Gastrocnemius medialis (tissue), 4 donors: ENCODE measurements around the gene DHRSX. TPM values are rescaled to one million over a fixed set of nuclear protein-coding genes. Genes with fewer than 3 reads are reported as not detected.
A peak's percentile ranks its signal among the peaks of the same experiment; 100 is the strongest.

Experiments used
- ATAC-seq, 2 donors: fragments of 150-250 bp; one replicate each; pipeline ENCODE4 v1.9.1; 2016
- DNase-seq, 2 donors: peaks; one replicate each; pipeline ENCODE4 v3.0.0-alpha.2; 2019
- H3K27ac ChIP-seq, 4 donors: fragments of 200-600 bp; sonication (generic); 1 replicate in 1 of 4; 2 replicates in 3 of 4; pipeline ENCODE4 v1.5.1; 2016 to 2018; ENCODE audit warnings: mild to moderate bottlenecking in 2 of 4, moderate library complexity in 1 of 4
- H3K27me3 ChIP-seq, 3 donors: fragments of 200-600 bp; sonication (generic) in 2 of 3; 1 replicate in 1 of 3; 2 replicates in 2 of 3; pipeline versions ENCODE4 v1.5.1 to v1.6.0; 2016 to 2019; ENCODE audit warnings: mild to moderate bottlenecking in 1 of 3, moderate library complexity in 1 of 3
- H3K36me3 ChIP-seq, 2 donors: fragments of 200-600 bp; sonication (generic) in 1 of 2; one replicate each; pipeline ENCODE4 v1.5.1; 2017 to 2018
- H3K4me1 ChIP-seq, 2 donors: fragments of 200-600 bp; sonication (generic) in 1 of 2; one replicate each; pipeline ENCODE4 v1.5.1; 2016 to 2017; ENCODE audit warnings: mild to moderate bottlenecking in 2 of 2
- H3K4me3 ChIP-seq, 4 donors: fragments of 200-600 bp; sonication (generic) in 3 of 4; 1 replicate in 1 of 4; 2 replicates in 3 of 4; pipeline ENCODE4 v1.5.1; 2016 to 2019; ENCODE audit warnings: mild to moderate bottlenecking in 2 of 4
- H3K9me3 ChIP-seq, 3 donors: fragments of 200-600 bp; sonication (generic) in 2 of 3; 1 replicate in 1 of 3; 2 replicates in 2 of 3; pipeline ENCODE4 v1.5.1; 2016 to 2019
- POLR2A ChIP-seq, 2 donors: fragments of 450-650 bp; IDR thresholded peaks; one replicate each; pipeline ENCODE4 v1.6.1; 2017; ENCODE audit warnings: antibody characterized with exemption in 2 of 2, mild to moderate bottlenecking in 2 of 2, moderate library complexity in 2 of 2
- in situ Hi-C, 4 donors: fragments of 200-750 bp; cut with MboI; loops; one replicate each; pipeline versions ENCODE4 v1.15.0 to v1.8.0; 2017; ENCODE audit warnings: low sequenced_read_pairs in 4 of 4
- intact Hi-C: fragments of 100-400 bp; cut with DNase I; formaldehyde crosslinking; loops from one replicate; pipeline ENCODE4 v1.15.1; 2023; ENCODE audit warnings: low total_unique reads
- total RNA-seq, 4 donors: library from RNA; depleted of rRNA; stranded (reverse); fragments of >200 nt; gene quantifications; one replicate each; pipeline versions ENCODE4 v1.1.0 to v1.2.3, GENCODE V29; 2016
- TF ChIP-seq, protein P1 (sequence below), 5 experiments: fragments of 450-650 bp in 3 of 5; fragments of 200-600 bp in 2 of 5; sonication (generic) in 2 of 5; IDR thresholded peaks in 4 of 5; conservative IDR thresholded peaks in 1 of 5; 1 replicate in 4 of 5; 2 replicates in 1 of 5; pipeline ENCODE4 v1.5.1; 2016 to 2019; ENCODE audit warnings: antibody characterized with exemption in 5 of 5, mild to moderate bottlenecking in 3 of 5, moderate library complexity in 3 of 5

Gene DHRSX
- total RNA-seq, 4 donors from 2014 or later: 9.8 to 31.1 (median 13.6) TPM

- H3K27me3 ChIP-seq: no peaks in the 10 kb centered on the region
- peak in 1 of 2 donors; percentile 18 for ATAC-seq
- intact Hi-C loops: no loop called here
- H3K27ac ChIP-seq: no peak overlapping the region
- H3K9me3 ChIP-seq: no peaks in the 10 kb centered on the region
- no peaks in the 10 kb centered on the region for H3K36me3 ChIP-seq
- no peak for TF ChIP-seq POLR2A (IDR thresholded peaks at IDR 0.05)
- TF ChIP-seq, protein P1, sequence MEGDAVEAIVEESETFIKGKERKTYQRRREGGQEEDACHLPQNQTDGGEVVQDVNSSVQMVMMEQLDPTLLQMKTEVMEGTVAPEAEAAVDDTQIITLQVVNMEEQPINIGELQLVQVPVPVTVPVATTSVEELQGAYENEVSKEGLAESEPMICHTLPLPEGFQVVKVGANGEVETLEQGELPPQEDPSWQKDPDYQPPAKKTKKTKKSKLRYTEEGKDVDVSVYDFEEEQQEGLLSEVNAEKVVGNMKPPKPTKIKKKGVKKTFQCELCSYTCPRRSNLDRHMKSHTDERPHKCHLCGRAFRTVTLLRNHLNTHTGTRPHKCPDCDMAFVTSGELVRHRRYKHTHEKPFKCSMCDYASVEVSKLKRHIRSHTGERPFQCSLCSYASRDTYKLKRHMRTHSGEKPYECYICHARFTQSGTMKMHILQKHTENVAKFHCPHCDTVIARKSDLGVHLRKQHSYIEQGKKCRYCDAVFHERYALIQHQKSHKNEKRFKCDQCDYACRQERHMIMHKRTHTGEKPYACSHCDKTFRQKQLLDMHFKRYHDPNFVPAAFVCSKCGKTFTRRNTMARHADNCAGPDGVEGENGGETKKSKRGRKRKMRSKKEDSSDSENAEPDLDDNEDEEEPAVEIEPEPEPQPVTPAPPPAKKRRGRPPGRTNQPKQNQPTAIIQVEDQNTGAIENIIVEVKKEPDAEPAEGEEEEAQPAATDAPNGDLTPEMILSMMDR (IDR thresholded peaks at IDR 0.05 in 4 of 5, conservative IDR thresholded peaks at IDR 0.05 in 1 of 5): no peak
- H3K4me1 ChIP-seq: peaks cover 0 to 6% of the 10 kb centered on the region in 2 donors
- H3K4me3 ChIP-seq: no peak overlapping the region
- no peak for DNase-seq
- in situ Hi-C loops: no loop called here
These were observed 70.4 kb downstream of the DHRSX start for GRCh38 chrX:2430265-2430825.

- intact Hi-C loops: no loop called here
- DNase-seq (no peak), ATAC-seq (no peak)
- Histone ChIP-seq H3K9me3 (no peaks in the 10 kb centered on the region), H3K4me3 (no peak overlapping the region), H3K27me3 (no peaks in the 10 kb centered on the region), H3K4me1 (peaks cover 0 to 6% of the 10 kb centered on the region in 2 donors), H3K27ac (no peak overlapping the region), H3K36me3 (no peaks in the 10 kb centered on the region)
- TF ChIP-seq POLR2A (IDR thresholded peaks at IDR 0.05): no peak
- TF ChIP-seq, protein P1 (IDR thresholded peaks at IDR 0.05 in 4 of 5, conservative IDR thresholded peaks at IDR 0.05 in 1 of 5): no peak
- in situ Hi-C loops: no loop called here
These were observed 73.0 kb downstream of the DHRSX start for GRCh38 chrX:2427737-2428136.

GRCh38 chrX:2427147-2427546 is 73.6 kb downstream of the DHRSX start:
- Histone ChIP-seq H3K27me3 (no peaks in the 10 kb centered on the region), H3K4me1 (peaks cover 0 to under 1% of the 10 kb centered on the region in 2 donors), H3K27ac (no peak overlapping the region), H3K4me3 (no peak overlapping the region), H3K36me3 (no peaks in the 10 kb centered on the region), H3K9me3 (no peaks in the 10 kb centered on the region)
- no peak for DNase-seq
- TF ChIP-seq, protein P1 (IDR thresholded peaks at IDR 0.05 in 4 of 5, conservative IDR thresholded peaks at IDR 0.05 in 1 of 5): no peak
- TF ChIP-seq POLR2A (IDR thresholded peaks at IDR 0.05): no peak
- in situ Hi-C loops (no loop called here), intact Hi-C loops (no loop called here)
- ATAC-seq: no peak

GRCh38 chrX:2426289-2426882 is 74.4 kb downstream of the DHRSX start:
- ATAC-seq (no peak), DNase-seq (no peak)
- TF ChIP-seq, protein P1 (IDR thresholded peaks at IDR 0.05 in 4 of 5, conservative IDR thresholded peaks at IDR 0.05 in 1 of 5): no peak
- TF ChIP-seq POLR2A (IDR thresholded peaks at IDR 0.05): no peak
- in situ Hi-C loops: no loop called here
- H3K36me3 ChIP-seq: no peaks in the 10 kb centered on the region
- intact Hi-C loops: no loop called here
- no peak overlapping the region for H3K4me3 ChIP-seq
- H3K27me3 ChIP-seq: no peaks in the 10 kb centered on the region
- no peaks in the 10 kb centered on the region for H3K4me1 ChIP-seq
- H3K27ac ChIP-seq: no peak overlapping the region
- H3K9me3 ChIP-seq: no peaks in the 10 kb centered on the region
